Vagina (tissue), 2 donors: ENCODE results near the gene TSPAN13. TPM values are rescaled to one million over a fixed set of nuclear protein-coding genes. Genes with fewer than 3 reads are reported as not detected.

Experiments
- DNase-seq, 2 donors: peaks; one replicate each; pipeline ENCODE4 v3.0.0-alpha.2; 2017; ENCODE audit errors: extremely low spot score in 2 of 2
- H3K27ac ChIP-seq: fragments of 200-600 bp; sonication (generic); one replicate; pipeline ENCODE4 v1.5.1; 2019
- H3K27me3 ChIP-seq: fragments of 200-600 bp; sonication (generic); one replicate; pipeline ENCODE4 v1.5.1; 2019
- H3K36me3 ChIP-seq, 2 donors: fragments of 200-600 bp; sonication (generic); one replicate each; pipeline ENCODE4 v1.5.1; 2017 to 2019
- H3K4me1 ChIP-seq: fragments of 200-600 bp; sonication (generic); one replicate; pipeline ENCODE4 v1.5.1; 2019
- H3K4me3 ChIP-seq, 2 donors: fragments of 200-600 bp; sonication (generic); 1 replicate in 1 of 2; 2 replicates in 1 of 2; pipeline ENCODE4 v1.5.1; 2016 to 2019
- H3K9me3 ChIP-seq: fragments of 200-600 bp; sonication (generic); one replicate; pipeline ENCODE4 v1.5.1; 2019
- CTCF ChIP-seq, 3 experiments: fragments of 450-650 bp in 2 of 3; fragments of 200-600 bp in 1 of 3; sonication (generic) in 1 of 3; IDR thresholded peaks; one replicate each; pipeline ENCODE4 v1.5.1; 2017 to 2019; ENCODE audit warnings: antibody characterized with exemption in 3 of 3, mild to moderate bottlenecking in 2 of 3, moderate library complexity in 2 of 3
- POLR2A ChIP-seq, 2 donors: fragments of 450-650 bp; IDR thresholded peaks; one replicate each; pipeline ENCODE4 v1.6.1; 2017; ENCODE audit warnings: antibody characterized with exemption in 2 of 2, mild to moderate bottlenecking in 2 of 2, moderate library complexity in 2 of 2
- POLR2AphosphoS5 ChIP-seq, 2 donors: sonication (generic); formaldehyde crosslinking; IDR thresholded peaks; one replicate each; pipeline ENCODE4 v1.9.0; 2017; ENCODE audit warnings: antibody characterized with exemption in 2 of 2, mild to moderate bottlenecking in 2 of 2, low read depth in 1 of 2; ENCODE audit not compliant: insufficient read depth in 1 of 2
- intact Hi-C: fragments of 100-400 bp; cut with DNase I; formaldehyde crosslinking; loops from one replicate; pipeline ENCODE4 v1.15.1; 2023
- total RNA-seq: library from RNA; depleted of rRNA; stranded (reverse); fragments of >200 nt; gene quantifications from one replicate; pipeline ENCODE4 v1.2.3, GENCODE V29; 2016

TSPAN13 gene
- total RNA-seq, 1 donor from 2014 or later: 13.8 TPM

- Histone ChIP-seq H3K4me3 (no peak overlapping the region), H3K27ac (no peak overlapping the region)
Measured at GRCh38 chr7:16816824-16817223, 63.3 kb downstream of the TSPAN13 start.

GRCh38 chr7:16817536-16817935, 64.0 kb downstream of the TSPAN13 start:
- DNase-seq: no peak
- no peaks in the 10 kb centered on the region for H3K4me1 ChIP-seq
- H3K27ac ChIP-seq: no peak overlapping the region
- H3K4me3 ChIP-seq: no peak overlapping the region
- intact Hi-C loops: no loop called here
- H3K36me3 ChIP-seq: no peaks in the 10 kb centered on the region
- H3K9me3 ChIP-seq: no peaks in the 10 kb centered on the region
- TF ChIP-seq POLR2A (IDR thresholded peaks at IDR 0.05) (no peak), CTCF (IDR thresholded peaks at IDR 0.05) (no peak), POLR2AphosphoS5 (IDR thresholded peaks at IDR 0.05; ENCODE audit: insufficient read depth in 1 of 2, low read depth in 1 of 2) (no peak)
- no peaks in the 10 kb centered on the region for H3K27me3 ChIP-seq

More at GRCh38 chr7:16816824-16817223, 63.3 kb downstream of the TSPAN13 start:
- Histone ChIP-seq H3K9me3 (no peaks in the 10 kb centered on the region), H3K27me3 (no peaks in the 10 kb centered on the region), H3K36me3 (no peaks in the 10 kb centered on the region), H3K4me1 (no peaks in the 10 kb centered on the region)
- DNase-seq: no peak
- TF ChIP-seq CTCF (IDR thresholded peaks at IDR 0.05) (no peak), POLR2A (IDR thresholded peaks at IDR 0.05) (no peak), POLR2AphosphoS5 (IDR thresholded peaks at IDR 0.05; ENCODE audit: insufficient read depth in 1 of 2, low read depth in 1 of 2) (no peak)
- intact Hi-C loops: no loop called here

- Histone ChIP-seq H3K27ac (no peak overlapping the region), H3K4me3 (no peak overlapping the region), H3K9me3 (no peaks in the 10 kb centered on the region), H3K4me1 (no peaks in the 10 kb centered on the region), H3K27me3 (no peaks in the 10 kb centered on the region), H3K36me3 (no peaks in the 10 kb centered on the region)
- DNase-seq: no peak
- TF ChIP-seq POLR2A (IDR thresholded peaks at IDR 0.05): no peak
- TF ChIP-seq CTCF (IDR thresholded peaks at IDR 0.05): no peak
- intact Hi-C loops: no loop called here
Measured at GRCh38 chr7:16818732-16819131, 65.2 kb downstream of the TSPAN13 start.

- Histone ChIP-seq H3K4me3 (no peak overlapping the region), H3K9me3 (no peaks in the 10 kb centered on the region), H3K27me3 (no peaks in the 10 kb centered on the region), H3K27ac (no peak overlapping the region), H3K36me3 (no peaks in the 10 kb centered on the region), H3K4me1 (no peaks in the 10 kb centered on the region)
- TF ChIP-seq POLR2A (IDR thresholded peaks at IDR 0.05): no peak
- TF ChIP-seq POLR2AphosphoS5 (IDR thresholded peaks at IDR 0.05; ENCODE audit: insufficient read depth in 1 of 2, low read depth in 1 of 2): no peak
- no peak for TF ChIP-seq CTCF (IDR thresholded peaks at IDR 0.05)
- DNase-seq: no peak
- intact Hi-C loops: no loop called here
Measured at GRCh38 chr7:16822029-16822428, 68.5 kb downstream of the TSPAN13 start.

GRCh38 chr7:16826060-16826459, 72.5 kb downstream of the TSPAN13 start:
- Histone ChIP-seq H3K27me3 (no peaks in the 10 kb centered on the region), H3K4me3 (no peak overlapping the region), H3K36me3 (no peaks in the 10 kb centered on the region), H3K4me1 (no peaks in the 10 kb centered on the region), H3K9me3 (no peaks in the 10 kb centered on the region), H3K27ac (no peak overlapping the region)
- TF ChIP-seq CTCF (IDR thresholded peaks at IDR 0.05) (no peak), POLR2A (IDR thresholded peaks at IDR 0.05) (no peak), POLR2AphosphoS5 (IDR thresholded peaks at IDR 0.05; ENCODE audit: insufficient read depth in 1 of 2, low read depth in 1 of 2) (no peak)
- intact Hi-C loops: no loop called here
- DNase-seq: no peak
